HepG2 (cell line): ENCODE measurements around the gene THOC6. TPM values are rescaled to one million over a fixed set of nuclear protein-coding genes. Genes with fewer than 3 reads are reported as not detected.

ENCODE experiments used
- CC2D1A ChIP-seq: sonication (generic); formaldehyde crosslinking; IDR thresholded peaks from 2 replicates; pipeline ENCODE4 v1.8.1; 2023; ENCODE audit warnings: mild to moderate bottlenecking, missing genetic modification reagents
- HOXA3 ChIP-seq: sonication (generic); formaldehyde crosslinking; IDR thresholded peaks from 2 replicates; pipeline ENCODE4 v1.5.0; 2020; ENCODE audit warnings: missing genetic modification reagents
- IKZF4 ChIP-seq: sonication (generic); formaldehyde crosslinking; IDR thresholded peaks from 2 replicates; pipeline ENCODE4 v1.5.1; 2020; ENCODE audit warnings: borderline replicate concordance, mild to moderate bottlenecking, low read depth, missing genetic modification reagents; ENCODE audit errors: not compliant biosample characterization
- KDM5A ChIP-seq: fragments of 200-600 bp; sonication (generic); IDR thresholded peaks from 2 replicates; pipeline ENCODE4 v1.7.0; 2018; ENCODE audit warnings: antibody characterized with exemption, mild to moderate bottlenecking, low read length, borderline replicate concordance
- MED13 ChIP-seq: sonication (generic); formaldehyde crosslinking; IDR thresholded peaks from 2 replicates; pipeline ENCODE4 v1.5.0; 2020; ENCODE audit warnings: missing genetic modification reagents
- MTA1 ChIP-seq: sonication (generic); formaldehyde crosslinking; IDR thresholded peaks from 2 replicates; pipeline ENCODE4 v1.4.0; 2020; ENCODE audit warnings: missing genetic modification reagents, mild to moderate bottlenecking, borderline replicate concordance
- NCOA2 ChIP-seq: sonication (generic); formaldehyde crosslinking; IDR thresholded peaks from 2 replicates; pipeline ENCODE4 v1.8.0; 2022; ENCODE audit warnings: inconsistent platforms
- PHB2 ChIP-seq: fragments of 450-650 bp; IDR thresholded peaks from 2 replicates; pipeline ENCODE4 v1.6.1; 2018; ENCODE audit not compliant: partially characterized antibody
- TRIM24 ChIP-seq: sonication (generic); formaldehyde crosslinking; IDR thresholded peaks from 2 replicates; pipeline ENCODE4 v1.8.0; 2022; ENCODE audit warnings: mild to moderate bottlenecking, missing genetic modification reagents
- XBP1 ChIP-seq: sonication (generic); formaldehyde crosslinking; IDR thresholded peaks from 2 replicates; pipeline ENCODE4 v1.5.0; 2020; ENCODE audit warnings: missing genetic modification reagents
- YEATS2 ChIP-seq: sonication (generic); formaldehyde crosslinking; IDR thresholded peaks from 2 replicates; pipeline ENCODE4 v1.4.0; 2020; ENCODE audit warnings: missing genetic modification reagents, borderline replicate concordance
- ZNF543 ChIP-seq: sonication (generic); formaldehyde crosslinking; IDR thresholded peaks from 2 replicates; pipeline ENCODE4 v1.4.0; 2020; ENCODE audit warnings: mild to moderate bottlenecking, missing genetic modification reagents
- ZNF557 ChIP-seq: sonication (generic); formaldehyde crosslinking; IDR thresholded peaks from 2 replicates; pipeline ENCODE4 v1.4.0; 2020; ENCODE audit warnings: missing genetic modification reagents
- ZNF678 ChIP-seq: sonication (generic); formaldehyde crosslinking; IDR thresholded peaks from 2 replicates; pipeline ENCODE4 v1.4.0; 2020; ENCODE audit warnings: mild to moderate bottlenecking, missing genetic modification reagents
- polyA plus RNA-seq, 8 experiments: library from polyadenylated mRNA; depleted of rRNA in 3 of 8; stranded (reverse) in 7 of 8; unstranded in 1 of 8; fragments of >200 nt; fragmentation: Illumina TruSeq in 4 of 8; extraction: Trizol in 4 of 8; gene quantifications; 2 replicates each; pipeline versions ENCODE4 v1.2.1 to v1.2.3, GENCODE V29; 2011 to 2016; ENCODE audit warnings: low read depth in 4 of 8, missing spikeins in 1 of 8, mixed read lengths in 1 of 8; ENCODE audit not compliant: insufficient read depth in 1 of 8
- total RNA-seq, 5 experiments: library from RNA; depleted of rRNA; stranded (reverse); fragments of >200 nt; fragmentation: Illumina TruSeq; extraction: Trizol; gene quantifications; 2 replicates each; pipeline ENCODE4 v1.2.3, GENCODE V29; 2016; ENCODE audit warnings: low read depth in 1 of 5
- TF ChIP-seq, protein P1 (sequence below): sonication (generic); formaldehyde crosslinking; IDR thresholded peaks from 2 replicates; pipeline ENCODE4 v1.5.1; 2020; ENCODE audit warnings: mild to moderate bottlenecking, missing genetic modification reagents, moderate library complexity
- TF ChIP-seq, protein P2 (sequence below): sonication (generic); formaldehyde crosslinking; IDR thresholded peaks from 2 replicates; pipeline ENCODE4 v1.8.1; 2023; ENCODE audit warnings: missing genetic modification reagents, inconsistent platforms, borderline replicate concordance
- TF ChIP-seq, protein P3 (sequence below): sonication (generic); formaldehyde crosslinking; IDR thresholded peaks from 2 replicates; pipeline ENCODE4 v1.4.0; 2020; ENCODE audit warnings: missing genetic modification reagents
- TF ChIP-seq, protein P4 (sequence below): sonication (generic); formaldehyde crosslinking; IDR thresholded peaks from 2 replicates; pipeline ENCODE4 v1.4.0; 2020; ENCODE audit warnings: missing genetic modification reagents

The THOC6 gene
- total and polyA plus RNA-seq, 2 of the 13 experiments (the other 11 are each of a cell fraction or from before 2014, with no cell fraction given): 32.1 to 37.0 TPM

DNA sequence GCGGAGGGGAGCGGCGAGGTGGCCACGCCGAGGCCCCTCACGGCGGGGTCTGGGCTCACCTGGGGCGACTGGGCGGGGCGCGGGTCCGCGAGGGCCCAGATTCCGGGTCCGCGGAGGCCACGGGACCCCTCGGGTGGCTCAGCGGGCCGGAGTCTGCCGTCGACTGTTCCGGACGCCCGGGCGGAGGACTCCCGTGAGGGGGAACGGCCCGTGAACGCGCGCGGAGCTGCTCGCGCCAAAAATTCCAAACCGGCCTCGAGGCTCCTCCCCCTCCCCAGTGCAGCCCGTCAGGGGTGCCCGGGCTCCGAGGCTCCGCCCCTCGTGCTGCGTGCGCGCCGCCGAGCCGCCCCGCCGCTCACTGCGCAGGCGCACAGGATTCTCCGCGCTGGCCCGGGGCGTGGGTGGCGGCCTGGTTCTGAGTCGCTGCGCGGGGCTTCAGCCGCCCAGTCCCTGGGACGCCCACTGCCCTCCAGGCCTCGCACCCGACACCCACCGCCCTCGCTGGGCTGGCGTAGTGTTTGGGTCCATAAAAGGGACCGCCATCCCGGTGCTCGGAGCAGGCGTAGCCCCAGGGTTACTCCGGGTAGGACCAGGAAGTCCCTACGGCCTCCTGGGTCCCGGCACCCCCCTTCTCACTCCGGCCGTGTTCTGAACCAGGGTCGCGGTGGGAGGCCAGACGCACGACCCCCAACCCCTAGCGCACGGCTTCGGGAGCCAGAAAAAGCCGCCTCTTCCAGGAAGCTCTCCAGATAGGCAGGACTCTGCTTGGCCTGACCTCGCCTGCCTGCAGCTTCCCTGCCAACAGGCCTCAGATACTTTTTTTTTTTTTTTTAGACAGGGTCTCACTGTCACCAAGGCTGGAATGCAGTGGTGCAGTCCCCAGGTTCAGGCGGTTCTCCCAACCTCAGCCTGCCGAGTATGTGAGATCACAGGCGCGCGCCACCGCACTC is 43.3 kb upstream of the THOC6 start, which contains the start of gene PKMYT1 (continued):
- TF ChIP-seq, protein P1, sequence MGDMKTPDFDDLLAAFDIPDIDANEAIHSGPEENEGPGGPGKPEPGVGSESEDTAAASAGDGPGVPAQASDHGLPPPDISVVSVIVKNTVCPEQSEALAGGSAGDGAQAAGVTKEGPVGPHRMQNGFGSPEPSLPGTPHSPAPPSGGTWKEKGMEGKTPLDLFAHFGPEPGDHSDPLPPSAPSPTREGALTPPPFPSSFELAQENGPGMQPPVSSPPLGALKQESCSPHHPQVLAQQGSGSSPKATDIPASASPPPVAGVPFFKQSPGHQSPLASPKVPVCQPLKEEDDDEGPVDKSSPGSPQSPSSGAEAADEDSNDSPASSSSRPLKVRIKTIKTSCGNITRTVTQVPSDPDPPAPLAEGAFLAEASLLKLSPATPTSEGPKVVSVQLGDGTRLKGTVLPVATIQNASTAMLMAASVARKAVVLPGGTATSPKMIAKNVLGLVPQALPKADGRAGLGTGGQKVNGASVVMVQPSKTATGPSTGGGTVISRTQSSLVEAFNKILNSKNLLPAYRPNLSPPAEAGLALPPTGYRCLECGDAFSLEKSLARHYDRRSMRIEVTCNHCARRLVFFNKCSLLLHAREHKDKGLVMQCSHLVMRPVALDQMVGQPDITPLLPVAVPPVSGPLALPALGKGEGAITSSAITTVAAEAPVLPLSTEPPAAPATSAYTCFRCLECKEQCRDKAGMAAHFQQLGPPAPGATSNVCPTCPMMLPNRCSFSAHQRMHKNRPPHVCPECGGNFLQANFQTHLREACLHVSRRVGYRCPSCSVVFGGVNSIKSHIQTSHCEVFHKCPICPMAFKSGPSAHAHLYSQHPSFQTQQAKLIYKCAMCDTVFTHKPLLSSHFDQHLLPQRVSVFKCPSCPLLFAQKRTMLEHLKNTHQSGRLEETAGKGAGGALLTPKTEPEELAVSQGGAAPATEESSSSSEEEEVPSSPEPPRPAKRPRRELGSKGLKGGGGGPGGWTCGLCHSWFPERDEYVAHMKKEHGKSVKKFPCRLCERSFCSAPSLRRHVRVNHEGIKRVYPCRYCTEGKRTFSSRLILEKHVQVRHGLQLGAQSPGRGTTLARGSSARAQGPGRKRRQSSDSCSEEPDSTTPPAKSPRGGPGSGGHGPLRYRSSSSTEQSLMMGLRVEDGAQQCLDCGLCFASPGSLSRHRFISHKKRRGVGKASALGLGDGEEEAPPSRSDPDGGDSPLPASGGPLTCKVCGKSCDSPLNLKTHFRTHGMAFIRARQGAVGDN (CRISPR knock-in tag): peak; percentile 70
- TF ChIP-seq MED13 (CRISPR knock-in tag): no peak
- 0 out of 2 replicates have a peak, but pooled peaks have one; percentile 52 for TF ChIP-seq ZNF543
- TF ChIP-seq, protein P2, sequence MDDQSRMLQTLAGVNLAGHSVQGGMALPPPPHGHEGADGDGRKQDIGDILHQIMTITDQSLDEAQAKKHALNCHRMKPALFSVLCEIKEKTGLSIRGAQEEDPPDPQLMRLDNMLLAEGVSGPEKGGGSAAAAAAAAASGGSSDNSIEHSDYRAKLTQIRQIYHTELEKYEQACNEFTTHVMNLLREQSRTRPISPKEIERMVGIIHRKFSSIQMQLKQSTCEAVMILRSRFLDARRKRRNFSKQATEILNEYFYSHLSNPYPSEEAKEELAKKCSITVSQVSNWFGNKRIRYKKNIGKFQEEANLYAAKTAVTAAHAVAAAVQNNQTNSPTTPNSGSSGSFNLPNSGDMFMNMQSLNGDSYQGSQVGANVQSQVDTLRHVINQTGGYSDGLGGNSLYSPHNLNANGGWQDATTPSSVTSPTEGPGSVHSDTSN: no peak
- no peak for TF ChIP-seq ZNF678
- TF ChIP-seq, protein P3, sequence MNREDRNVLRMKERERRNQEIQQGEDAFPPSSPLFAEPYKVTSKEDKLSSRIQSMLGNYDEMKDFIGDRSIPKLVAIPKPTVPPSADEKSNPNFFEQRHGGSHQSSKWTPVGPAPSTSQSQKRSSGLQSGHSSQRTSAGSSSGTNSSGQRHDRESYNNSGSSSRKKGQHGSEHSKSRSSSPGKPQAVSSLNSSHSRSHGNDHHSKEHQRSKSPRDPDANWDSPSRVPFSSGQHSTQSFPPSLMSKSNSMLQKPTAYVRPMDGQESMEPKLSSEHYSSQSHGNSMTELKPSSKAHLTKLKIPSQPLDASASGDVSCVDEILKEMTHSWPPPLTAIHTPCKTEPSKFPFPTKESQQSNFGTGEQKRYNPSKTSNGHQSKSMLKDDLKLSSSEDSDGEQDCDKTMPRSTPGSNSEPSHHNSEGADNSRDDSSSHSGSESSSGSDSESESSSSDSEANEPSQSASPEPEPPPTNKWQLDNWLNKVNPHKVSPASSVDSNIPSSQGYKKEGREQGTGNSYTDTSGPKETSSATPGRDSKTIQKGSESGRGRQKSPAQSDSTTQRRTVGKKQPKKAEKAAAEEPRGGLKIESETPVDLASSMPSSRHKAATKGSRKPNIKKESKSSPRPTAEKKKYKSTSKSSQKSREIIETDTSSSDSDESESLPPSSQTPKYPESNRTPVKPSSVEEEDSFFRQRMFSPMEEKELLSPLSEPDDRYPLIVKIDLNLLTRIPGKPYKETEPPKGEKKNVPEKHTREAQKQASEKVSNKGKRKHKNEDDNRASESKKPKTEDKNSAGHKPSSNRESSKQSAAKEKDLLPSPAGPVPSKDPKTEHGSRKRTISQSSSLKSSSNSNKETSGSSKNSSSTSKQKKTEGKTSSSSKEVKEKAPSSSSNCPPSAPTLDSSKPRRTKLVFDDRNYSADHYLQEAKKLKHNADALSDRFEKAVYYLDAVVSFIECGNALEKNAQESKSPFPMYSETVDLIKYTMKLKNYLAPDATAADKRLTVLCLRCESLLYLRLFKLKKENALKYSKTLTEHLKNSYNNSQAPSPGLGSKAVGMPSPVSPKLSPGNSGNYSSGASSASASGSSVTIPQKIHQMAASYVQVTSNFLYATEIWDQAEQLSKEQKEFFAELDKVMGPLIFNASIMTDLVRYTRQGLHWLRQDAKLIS (CRISPR knock-in tag): no peak
- TF ChIP-seq PHB2: no peak
- peak; percentile 67 for TF ChIP-seq IKZF4 (CRISPR knock-in tag)
- no peak for TF ChIP-seq TRIM24
- 0 out of 2 replicates have a peak, but pooled peaks have one; percentile 44 for TF ChIP-seq MTA1
- TF ChIP-seq HOXA3 (CRISPR knock-in tag): peak; percentile 57
- no peak for TF ChIP-seq XBP1
- no peak for TF ChIP-seq CC2D1A
- TF ChIP-seq YEATS2 (CRISPR knock-in tag): peak; percentile 42; the same call in 1 of the 2 replicates
- TF ChIP-seq KDM5A: no peak; the same call in 1 of the 2 replicates
- no peak; the same call in 1 of the 2 replicates for TF ChIP-seq NCOA2 (CRISPR knock-in tag)
- no peak for TF ChIP-seq ZNF557
- TF ChIP-seq, protein P4, sequence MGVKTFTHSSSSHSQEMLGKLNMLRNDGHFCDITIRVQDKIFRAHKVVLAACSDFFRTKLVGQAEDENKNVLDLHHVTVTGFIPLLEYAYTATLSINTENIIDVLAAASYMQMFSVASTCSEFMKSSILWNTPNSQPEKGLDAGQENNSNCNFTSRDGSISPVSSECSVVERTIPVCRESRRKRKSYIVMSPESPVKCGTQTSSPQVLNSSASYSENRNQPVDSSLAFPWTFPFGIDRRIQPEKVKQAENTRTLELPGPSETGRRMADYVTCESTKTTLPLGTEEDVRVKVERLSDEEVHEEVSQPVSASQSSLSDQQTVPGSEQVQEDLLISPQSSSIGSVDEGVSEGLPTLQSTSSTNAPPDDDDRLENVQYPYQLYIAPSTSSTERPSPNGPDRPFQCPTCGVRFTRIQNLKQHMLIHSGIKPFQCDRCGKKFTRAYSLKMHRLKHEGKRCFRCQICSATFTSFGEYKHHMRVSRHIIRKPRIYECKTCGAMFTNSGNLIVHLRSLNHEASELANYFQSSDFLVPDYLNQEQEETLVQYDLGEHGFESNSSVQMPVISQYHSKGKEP (CRISPR knock-in tag): no peak
